ENCODE data around the gene GYG1. TPM values are rescaled to one million over a fixed set of nuclear protein-coding genes. Genes with fewer than 3 reads are reported as not detected.

Gene GYG1
- total and polyA plus RNA-seq, 2 experiments from 2014 or later, result 33.2 to 40.9 TPM

DNA sequence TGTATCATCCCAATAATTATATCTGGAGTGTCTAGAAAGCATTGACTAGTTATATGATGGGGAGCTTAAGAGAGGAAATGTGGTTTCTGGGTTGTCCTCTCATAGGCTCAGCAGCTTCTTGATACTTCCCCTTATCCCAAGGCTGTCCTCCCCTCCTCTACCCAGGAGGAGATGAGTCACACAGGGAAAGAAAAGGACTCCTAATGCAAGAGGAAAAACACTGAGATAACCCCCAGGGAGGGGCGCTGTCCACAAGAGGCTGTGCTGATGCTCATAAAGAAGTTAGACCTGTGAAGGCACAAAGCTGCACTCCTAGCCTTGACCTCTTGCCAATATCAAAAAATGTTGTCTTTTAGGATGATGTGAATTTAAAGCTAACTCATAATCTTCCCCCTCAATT, 28.8 kb upstream of the GYG1 start:
- no peaks in the 10 kb centered on the region; the same call in 1 of the 2 replicates for H3F3A ChIP-seq (replicated peaks; ENCODE audit: low read depth)
- no peak overlapping the region for H3K27ac ChIP-seq (ENCODE audit: low read depth)
- Mint-ChIP-seq H3K9me3 (no peaks in the 10 kb centered on the region), H3K4me3 (no peak overlapping the region), H3K27ac (no peak overlapping the region), H3K4me1 (peaks cover 20% of the 10 kb centered on the region), H3K27me3 (ENCODE audit: insufficient read depth, low read depth, poor library complexity) (peaks cover 3% of the 10 kb centered on the region), H3K36me3 (ENCODE audit: low read depth) (no peaks in the 10 kb centered on the region)
- no peaks in the 10 kb centered on the region for H3K36me3 ChIP-seq (ENCODE audit: insufficient read depth)
- no peaks in the 10 kb centered on the region for H3K27me3 ChIP-seq (ENCODE audit: insufficient read depth)
- peaks cover 12% of the 10 kb centered on the region for H3K4me1 ChIP-seq (ENCODE audit: insufficient read depth)
- no peak overlapping the region for H3K4me3 ChIP-seq
- no peaks in the 10 kb centered on the region for H4K20me1 ChIP-seq (replicated peaks; ENCODE audit: insufficient read depth)
- ATAC-seq (peak; percentile 89), DNase-seq (ENCODE audit: low spot score) (peak; percentile 81)
- TF ChIP-seq CREB1 (CRISPR knock-in tag; IDR thresholded peaks at IDR 0.05; ENCODE audit: low read depth) (no peak), ZNF114 (CRISPR knock-in tag; IDR thresholded peaks at IDR 0.05) (no peak), POLR2AphosphoS5 (IDR thresholded peaks at IDR 0.05; ENCODE audit: low read depth) (no peak), STAT1 (IDR thresholded peaks at IDR 0.05; ENCODE audit: unreplicated experiment) (no peak), ZNF331 (CRISPR knock-in tag; IDR thresholded peaks at IDR 0.05; ENCODE audit: low read depth) (no peak), EZH2 (IDR thresholded peaks at IDR 0.05; ENCODE audit: low read depth, unreplicated experiment) (no peak), NANOG (IDR thresholded peaks at IDR 0.05; ENCODE audit: borderline replicate concordance) (no peak), JUNB (IDR thresholded peaks at IDR 0.05; ENCODE audit: unreplicated experiment) (no peak), EZH2phosphoT487 (IDR thresholded peaks at IDR 0.05; ENCODE audit: unreplicated experiment) (no peak)
- TF ChIP-seq, protein P1, sequence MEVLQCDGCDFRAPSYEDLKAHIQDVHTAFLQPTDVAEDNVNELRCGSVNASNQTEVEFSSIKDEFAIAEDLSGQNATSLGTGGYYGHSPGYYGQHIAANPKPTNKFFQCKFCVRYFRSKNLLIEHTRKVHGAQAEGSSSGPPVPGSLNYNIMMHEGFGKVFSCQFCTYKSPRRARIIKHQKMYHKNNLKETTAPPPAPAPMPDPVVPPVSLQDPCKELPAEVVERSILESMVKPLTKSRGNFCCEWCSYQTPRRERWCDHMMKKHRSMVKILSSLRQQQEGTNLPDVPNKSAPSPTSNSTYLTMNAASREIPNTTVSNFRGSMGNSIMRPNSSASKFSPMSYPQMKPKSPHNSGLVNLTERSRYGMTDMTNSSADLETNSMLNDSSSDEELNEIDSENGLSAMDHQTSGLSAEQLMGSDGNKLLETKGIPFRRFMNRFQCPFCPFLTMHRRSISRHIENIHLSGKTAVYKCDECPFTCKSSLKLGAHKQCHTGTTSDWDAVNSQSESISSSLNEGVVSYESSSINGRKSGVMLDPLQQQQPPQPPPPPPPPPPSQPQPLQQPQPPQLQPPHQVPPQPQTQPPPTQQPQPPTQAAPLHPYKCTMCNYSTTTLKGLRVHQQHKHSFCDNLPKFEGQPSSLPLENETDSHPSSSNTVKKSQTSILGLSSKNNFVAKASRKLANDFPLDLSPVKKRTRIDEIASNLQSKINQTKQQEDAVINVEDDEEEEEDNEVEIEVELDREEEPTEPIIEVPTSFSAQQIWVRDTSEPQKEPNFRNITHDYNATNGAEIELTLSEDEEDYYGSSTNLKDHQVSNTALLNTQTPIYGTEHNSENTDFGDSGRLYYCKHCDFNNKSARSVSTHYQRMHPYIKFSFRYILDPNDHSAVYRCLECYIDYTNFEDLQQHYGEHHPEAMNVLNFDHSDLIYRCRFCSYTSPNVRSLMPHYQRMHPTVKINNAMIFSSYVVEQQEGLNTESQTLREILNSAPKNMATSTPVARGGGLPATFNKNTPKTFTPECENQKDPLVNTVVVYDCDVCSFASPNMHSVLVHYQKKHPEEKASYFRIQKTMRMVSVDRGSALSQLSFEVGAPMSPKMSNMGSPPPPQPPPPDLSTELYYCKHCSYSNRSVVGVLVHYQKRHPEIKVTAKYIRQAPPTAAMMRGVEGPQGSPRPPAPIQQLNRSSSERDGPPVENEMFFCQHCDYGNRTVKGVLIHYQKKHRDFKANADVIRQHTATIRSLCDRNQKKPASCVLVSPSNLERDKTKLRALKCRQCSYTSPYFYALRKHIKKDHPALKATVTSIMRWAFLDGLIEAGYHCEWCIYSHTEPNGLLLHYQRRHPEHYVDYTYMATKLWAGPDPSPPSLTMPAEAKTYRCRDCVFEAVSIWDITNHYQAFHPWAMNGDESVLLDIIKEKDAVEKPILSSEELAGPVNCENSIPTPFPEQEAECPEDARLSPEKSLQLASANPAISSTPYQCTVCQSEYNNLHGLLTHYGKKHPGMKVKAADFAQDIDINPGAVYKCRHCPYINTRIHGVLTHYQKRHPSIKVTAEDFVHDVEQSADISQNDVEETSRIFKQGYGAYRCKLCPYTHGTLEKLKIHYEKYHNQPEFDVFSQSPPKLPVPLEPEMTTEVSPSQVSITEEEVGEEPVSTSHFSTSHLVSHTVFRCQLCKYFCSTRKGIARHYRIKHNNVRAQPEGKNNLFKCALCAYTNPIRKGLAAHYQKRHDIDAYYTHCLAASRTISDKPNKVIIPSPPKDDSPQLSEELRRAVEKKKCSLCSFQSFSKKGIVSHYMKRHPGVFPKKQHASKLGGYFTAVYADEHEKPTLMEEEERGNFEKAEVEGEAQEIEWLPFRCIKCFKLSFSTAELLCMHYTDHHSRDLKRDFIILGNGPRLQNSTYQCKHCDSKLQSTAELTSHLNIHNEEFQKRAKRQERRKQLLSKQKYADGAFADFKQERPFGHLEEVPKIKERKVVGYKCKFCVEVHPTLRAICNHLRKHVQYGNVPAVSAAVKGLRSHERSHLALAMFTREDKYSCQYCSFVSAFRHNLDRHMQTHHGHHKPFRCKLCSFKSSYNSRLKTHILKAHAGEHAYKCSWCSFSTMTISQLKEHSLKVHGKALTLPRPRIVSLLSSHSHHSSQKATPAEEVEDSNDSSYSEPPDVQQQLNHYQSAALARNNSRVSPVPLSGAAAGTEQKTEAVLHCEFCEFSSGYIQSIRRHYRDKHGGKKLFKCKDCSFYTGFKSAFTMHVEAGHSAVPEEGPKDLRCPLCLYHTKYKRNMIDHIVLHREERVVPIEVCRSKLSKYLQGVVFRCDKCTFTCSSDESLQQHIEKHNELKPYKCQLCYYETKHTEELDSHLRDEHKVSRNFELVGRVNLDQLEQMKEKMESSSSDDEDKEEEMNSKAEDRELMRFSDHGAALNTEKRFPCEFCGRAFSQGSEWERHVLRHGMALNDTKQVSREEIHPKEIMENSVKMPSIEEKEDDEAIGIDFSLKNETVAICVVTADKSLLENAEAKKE (CRISPR knock-in tag; IDR thresholded peaks at IDR 0.05), result peak; percentile 24; the same call in 1 of the 2 replicates
- TF ChIP-seq, protein P2, sequence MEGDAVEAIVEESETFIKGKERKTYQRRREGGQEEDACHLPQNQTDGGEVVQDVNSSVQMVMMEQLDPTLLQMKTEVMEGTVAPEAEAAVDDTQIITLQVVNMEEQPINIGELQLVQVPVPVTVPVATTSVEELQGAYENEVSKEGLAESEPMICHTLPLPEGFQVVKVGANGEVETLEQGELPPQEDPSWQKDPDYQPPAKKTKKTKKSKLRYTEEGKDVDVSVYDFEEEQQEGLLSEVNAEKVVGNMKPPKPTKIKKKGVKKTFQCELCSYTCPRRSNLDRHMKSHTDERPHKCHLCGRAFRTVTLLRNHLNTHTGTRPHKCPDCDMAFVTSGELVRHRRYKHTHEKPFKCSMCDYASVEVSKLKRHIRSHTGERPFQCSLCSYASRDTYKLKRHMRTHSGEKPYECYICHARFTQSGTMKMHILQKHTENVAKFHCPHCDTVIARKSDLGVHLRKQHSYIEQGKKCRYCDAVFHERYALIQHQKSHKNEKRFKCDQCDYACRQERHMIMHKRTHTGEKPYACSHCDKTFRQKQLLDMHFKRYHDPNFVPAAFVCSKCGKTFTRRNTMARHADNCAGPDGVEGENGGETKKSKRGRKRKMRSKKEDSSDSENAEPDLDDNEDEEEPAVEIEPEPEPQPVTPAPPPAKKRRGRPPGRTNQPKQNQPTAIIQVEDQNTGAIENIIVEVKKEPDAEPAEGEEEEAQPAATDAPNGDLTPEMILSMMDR (conservative IDR thresholded peaks at IDR 0.05; ENCODE audit: low read depth in 2 of 2), result peak; percentile 52 to 76
- TF ChIP-seq, protein P3, sequence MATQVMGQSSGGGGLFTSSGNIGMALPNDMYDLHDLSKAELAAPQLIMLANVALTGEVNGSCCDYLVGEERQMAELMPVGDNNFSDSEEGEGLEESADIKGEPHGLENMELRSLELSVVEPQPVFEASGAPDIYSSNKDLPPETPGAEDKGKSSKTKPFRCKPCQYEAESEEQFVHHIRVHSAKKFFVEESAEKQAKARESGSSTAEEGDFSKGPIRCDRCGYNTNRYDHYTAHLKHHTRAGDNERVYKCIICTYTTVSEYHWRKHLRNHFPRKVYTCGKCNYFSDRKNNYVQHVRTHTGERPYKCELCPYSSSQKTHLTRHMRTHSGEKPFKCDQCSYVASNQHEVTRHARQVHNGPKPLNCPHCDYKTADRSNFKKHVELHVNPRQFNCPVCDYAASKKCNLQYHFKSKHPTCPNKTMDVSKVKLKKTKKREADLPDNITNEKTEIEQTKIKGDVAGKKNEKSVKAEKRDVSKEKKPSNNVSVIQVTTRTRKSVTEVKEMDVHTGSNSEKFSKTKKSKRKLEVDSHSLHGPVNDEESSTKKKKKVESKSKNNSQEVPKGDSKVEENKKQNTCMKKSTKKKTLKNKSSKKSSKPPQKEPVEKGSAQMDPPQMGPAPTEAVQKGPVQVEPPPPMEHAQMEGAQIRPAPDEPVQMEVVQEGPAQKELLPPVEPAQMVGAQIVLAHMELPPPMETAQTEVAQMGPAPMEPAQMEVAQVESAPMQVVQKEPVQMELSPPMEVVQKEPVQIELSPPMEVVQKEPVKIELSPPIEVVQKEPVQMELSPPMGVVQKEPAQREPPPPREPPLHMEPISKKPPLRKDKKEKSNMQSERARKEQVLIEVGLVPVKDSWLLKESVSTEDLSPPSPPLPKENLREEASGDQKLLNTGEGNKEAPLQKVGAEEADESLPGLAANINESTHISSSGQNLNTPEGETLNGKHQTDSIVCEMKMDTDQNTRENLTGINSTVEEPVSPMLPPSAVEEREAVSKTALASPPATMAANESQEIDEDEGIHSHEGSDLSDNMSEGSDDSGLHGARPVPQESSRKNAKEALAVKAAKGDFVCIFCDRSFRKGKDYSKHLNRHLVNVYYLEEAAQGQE (IDR thresholded peaks at IDR 0.05; ENCODE audit: unreplicated experiment), result peak; percentile 70
- TF ChIP-seq, protein P4, sequence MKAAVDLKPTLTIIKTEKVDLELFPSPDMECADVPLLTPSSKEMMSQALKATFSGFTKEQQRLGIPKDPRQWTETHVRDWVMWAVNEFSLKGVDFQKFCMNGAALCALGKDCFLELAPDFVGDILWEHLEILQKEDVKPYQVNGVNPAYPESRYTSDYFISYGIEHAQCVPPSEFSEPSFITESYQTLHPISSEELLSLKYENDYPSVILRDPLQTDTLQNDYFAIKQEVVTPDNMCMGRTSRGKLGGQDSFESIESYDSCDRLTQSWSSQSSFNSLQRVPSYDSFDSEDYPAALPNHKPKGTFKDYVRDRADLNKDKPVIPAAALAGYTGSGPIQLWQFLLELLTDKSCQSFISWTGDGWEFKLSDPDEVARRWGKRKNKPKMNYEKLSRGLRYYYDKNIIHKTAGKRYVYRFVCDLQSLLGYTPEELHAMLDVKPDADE (IDR thresholded peaks at IDR 0.05), result no peak
- H3K9me2 ChIP-seq (ENCODE audit: insufficient read depth), result no peaks in the 10 kb centered on the region; the same call in 1 of the 2 replicates
- no peak overlapping the region for H3K4me2 ChIP-seq
- H3K79me2 ChIP-seq (replicated peaks; ENCODE audit: insufficient read depth), result no peaks in the 10 kb centered on the region
- no peak overlapping the region for H2AFZ ChIP-seq
